ENCODE results near the gene TIAM1. TPM values are rescaled to one million over a fixed set of nuclear protein-coding genes. Genes with fewer than 3 reads are reported as not detected.

The TIAM1 gene
- total RNA-seq, 2 donors from 2014 or later, result 4.5 to 15.2 TPM

DNA sequence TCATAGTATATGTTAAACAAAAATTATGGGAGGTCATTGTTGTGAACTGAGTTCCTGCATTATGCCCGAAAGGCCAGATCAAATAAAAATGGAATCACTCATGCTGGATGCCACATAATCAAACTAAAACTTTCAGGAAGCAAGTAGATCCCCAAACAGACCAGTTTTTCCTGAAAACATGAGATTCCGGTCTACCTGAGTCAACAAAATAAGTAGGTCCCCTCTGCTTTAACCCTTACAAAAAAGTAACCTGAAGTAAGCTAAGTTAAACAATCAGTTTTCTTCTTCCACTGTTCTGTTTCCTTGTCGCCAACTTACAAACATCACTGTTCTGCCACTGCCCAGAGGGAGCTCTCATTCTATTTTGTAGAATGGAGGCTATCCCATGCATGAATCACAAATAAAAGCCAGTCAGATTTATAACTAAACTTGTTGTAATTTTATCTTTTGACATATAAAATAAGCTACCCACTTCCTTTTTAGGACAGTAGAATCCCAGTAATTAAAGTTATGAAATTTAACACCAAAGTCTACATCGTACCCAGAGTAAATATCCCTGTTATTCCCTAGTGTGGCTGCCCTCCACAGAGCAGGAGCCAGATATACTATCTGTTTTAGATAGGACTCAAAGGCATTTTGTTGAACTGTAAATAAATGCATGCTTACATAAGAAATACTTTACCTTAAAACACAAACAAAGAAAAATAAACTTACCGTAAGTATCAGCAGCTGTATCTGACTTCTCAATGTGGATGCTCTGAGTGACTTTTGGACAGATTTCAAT is 149.4 kb downstream of the TIAM1 start:
- no peaks in the 10 kb centered on the region for H3K9me3 ChIP-seq
- TF ChIP-seq, protein P1, sequence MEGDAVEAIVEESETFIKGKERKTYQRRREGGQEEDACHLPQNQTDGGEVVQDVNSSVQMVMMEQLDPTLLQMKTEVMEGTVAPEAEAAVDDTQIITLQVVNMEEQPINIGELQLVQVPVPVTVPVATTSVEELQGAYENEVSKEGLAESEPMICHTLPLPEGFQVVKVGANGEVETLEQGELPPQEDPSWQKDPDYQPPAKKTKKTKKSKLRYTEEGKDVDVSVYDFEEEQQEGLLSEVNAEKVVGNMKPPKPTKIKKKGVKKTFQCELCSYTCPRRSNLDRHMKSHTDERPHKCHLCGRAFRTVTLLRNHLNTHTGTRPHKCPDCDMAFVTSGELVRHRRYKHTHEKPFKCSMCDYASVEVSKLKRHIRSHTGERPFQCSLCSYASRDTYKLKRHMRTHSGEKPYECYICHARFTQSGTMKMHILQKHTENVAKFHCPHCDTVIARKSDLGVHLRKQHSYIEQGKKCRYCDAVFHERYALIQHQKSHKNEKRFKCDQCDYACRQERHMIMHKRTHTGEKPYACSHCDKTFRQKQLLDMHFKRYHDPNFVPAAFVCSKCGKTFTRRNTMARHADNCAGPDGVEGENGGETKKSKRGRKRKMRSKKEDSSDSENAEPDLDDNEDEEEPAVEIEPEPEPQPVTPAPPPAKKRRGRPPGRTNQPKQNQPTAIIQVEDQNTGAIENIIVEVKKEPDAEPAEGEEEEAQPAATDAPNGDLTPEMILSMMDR (IDR thresholded peaks at IDR 0.05), result no peak
- no peak overlapping the region for H3K4me3 ChIP-seq
- no peaks in the 10 kb centered on the region for H3K27me3 ChIP-seq (replicated peaks; ENCODE audit: insufficient read depth)
- no peak overlapping the region for H3K27ac ChIP-seq
- DNase-seq (ENCODE audit: low spot score) (no peak), ATAC-seq (ENCODE audit: insufficient number of reproducible peaks, low FRiP score, low read depth) (no peak)
- no peaks in the 10 kb centered on the region for H3K36me3 ChIP-seq
- no peaks in the 10 kb centered on the region for H3K4me1 ChIP-seq (ENCODE audit: control insufficient read depth in 1 of 2, low read depth in 2 of 2)

DNA sequence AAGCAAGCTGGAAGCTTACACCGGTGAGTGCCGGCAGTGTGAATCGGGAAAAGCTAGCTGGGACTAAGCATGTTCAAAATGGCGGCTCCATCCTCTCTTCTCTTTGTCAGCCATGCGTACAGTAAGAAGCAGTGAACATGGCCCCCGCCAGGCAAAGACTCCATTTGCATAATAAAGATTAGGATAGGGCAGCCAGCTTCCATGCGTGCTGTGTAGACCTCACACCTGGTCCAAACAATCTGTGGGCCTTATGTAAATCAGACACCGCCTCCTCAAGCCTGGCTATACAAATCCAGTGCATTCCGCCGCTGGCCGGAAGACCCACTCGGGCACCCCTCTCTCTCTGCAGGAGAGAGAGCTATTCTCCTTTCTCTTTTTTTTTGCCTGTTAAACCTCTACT is 150.3 kb downstream of the TIAM1 start:
- Histone ChIP-seq H3K9me3 (no peaks in the 10 kb centered on the region), H3K27me3 (replicated peaks; ENCODE audit: insufficient read depth) (no peaks in the 10 kb centered on the region), H3K4me3 (no peak overlapping the region), H3K4me1 (ENCODE audit: control insufficient read depth in 1 of 2, low read depth in 2 of 2) (no peaks in the 10 kb centered on the region), H3K36me3 (no peaks in the 10 kb centered on the region), H3K27ac (no peak overlapping the region)
- DNase-seq (ENCODE audit: low spot score) (no peak), ATAC-seq (ENCODE audit: insufficient number of reproducible peaks, low FRiP score, low read depth) (no peak)
- TF ChIP-seq, protein P1 (IDR thresholded peaks at IDR 0.05), result no peak

DNA sequence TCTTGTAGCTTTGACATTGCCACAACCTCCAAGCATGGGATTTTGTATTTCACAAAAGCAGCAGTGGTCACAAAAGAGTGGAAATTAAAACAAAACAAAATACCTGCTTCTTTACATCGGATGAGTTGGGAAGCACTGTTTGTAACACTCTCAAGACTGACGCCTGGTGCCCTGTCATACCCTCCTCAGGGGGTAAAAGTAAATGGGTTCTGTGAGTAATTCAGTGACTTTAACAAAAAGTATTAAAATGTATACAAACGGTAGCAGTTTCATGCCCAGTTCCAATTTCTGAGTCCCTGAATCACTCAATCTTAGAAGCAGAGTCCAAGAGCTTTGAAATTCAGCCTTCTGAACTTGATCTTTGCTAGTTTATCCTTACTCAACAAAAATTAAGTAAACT is 152.5 kb downstream of the TIAM1 start:
- no peaks in the 10 kb centered on the region for H3K4me1 ChIP-seq (ENCODE audit: control insufficient read depth in 1 of 2, low read depth in 2 of 2)
- no peaks in the 10 kb centered on the region for H3K36me3 ChIP-seq
- H3K9me3 ChIP-seq, result no peaks in the 10 kb centered on the region
- TF ChIP-seq, protein P1 (IDR thresholded peaks at IDR 0.05), result no peak
- no peak overlapping the region for H3K27ac ChIP-seq
- no peak overlapping the region for H3K4me3 ChIP-seq
- ATAC-seq (ENCODE audit: insufficient number of reproducible peaks, low FRiP score, low read depth) (no peak), DNase-seq (ENCODE audit: low spot score) (no peak)
- H3K27me3 ChIP-seq (replicated peaks; ENCODE audit: insufficient read depth), result no peaks in the 10 kb centered on the region

DNA sequence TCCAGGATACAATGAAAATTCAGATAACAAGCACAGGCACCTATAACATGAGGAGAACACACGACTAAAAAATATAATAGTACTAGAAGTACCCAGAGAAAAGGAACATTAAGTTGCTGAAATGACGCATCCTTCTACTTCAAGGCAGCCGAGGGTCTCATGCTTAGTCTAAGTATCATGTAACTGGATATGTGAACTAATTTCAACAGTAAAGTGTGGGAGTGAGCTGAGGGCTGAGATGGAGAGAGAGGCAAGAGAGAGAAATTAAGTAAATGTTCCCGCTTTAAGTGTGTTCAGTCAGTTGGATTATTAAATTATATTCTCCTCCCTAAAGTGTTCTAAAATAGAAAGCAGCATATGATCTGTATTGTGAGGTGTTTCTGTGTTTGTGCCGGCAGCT is 153.5 kb downstream of the TIAM1 start:
- Histone ChIP-seq H3K4me3 (no peak overlapping the region), H3K27me3 (replicated peaks; ENCODE audit: insufficient read depth) (no peaks in the 10 kb centered on the region), H3K4me1 (ENCODE audit: control insufficient read depth in 1 of 2, low read depth in 2 of 2) (no peaks in the 10 kb centered on the region), H3K9me3 (no peaks in the 10 kb centered on the region), H3K36me3 (no peaks in the 10 kb centered on the region), H3K27ac (no peak overlapping the region)
- DNase-seq (ENCODE audit: low spot score) (no peak), ATAC-seq (ENCODE audit: insufficient number of reproducible peaks, low FRiP score, low read depth) (no peak)
- TF ChIP-seq, protein P1 (IDR thresholded peaks at IDR 0.05), result no peak

DNA sequence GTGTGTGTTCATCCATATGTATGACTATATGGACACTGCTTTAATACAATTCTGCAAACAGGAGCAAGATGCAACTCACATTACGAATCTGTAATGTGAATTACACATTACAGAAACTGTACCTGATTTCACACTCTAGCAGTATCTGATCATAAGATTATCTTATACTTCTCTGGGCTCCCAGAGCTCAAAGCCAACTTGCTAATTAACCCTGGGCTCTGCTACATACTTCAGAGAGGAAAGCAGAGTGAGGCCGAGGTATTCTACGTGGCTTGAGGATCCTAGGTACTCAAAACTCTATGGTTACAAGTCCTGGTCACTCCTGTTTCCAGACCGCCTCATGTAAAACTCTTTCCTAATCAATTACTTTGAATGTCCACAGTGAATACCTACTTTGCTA is 156.6 kb downstream of the TIAM1 start:
- no peaks in the 10 kb centered on the region for H3K27me3 ChIP-seq (replicated peaks; ENCODE audit: insufficient read depth)
- no peak for DNase-seq (ENCODE audit: low spot score)

More for the DNA sequence above, 156.6 kb downstream of the TIAM1 start:
- Histone ChIP-seq H3K27ac (no peak overlapping the region), H3K4me3 (no peak overlapping the region), H3K9me3 (no peaks in the 10 kb centered on the region), H3K36me3 (no peaks in the 10 kb centered on the region), H3K4me1 (ENCODE audit: control insufficient read depth in 1 of 2, low read depth in 2 of 2) (no peaks in the 10 kb centered on the region)
- ATAC-seq (ENCODE audit: insufficient number of reproducible peaks, low FRiP score, low read depth), result no peak
- TF ChIP-seq, protein P1 (IDR thresholded peaks at IDR 0.05), result no peak

Data from thoracic aorta (tissue), 2 donors.